K562 treated with DMSO at 1 percent for 4 hours (cell line): ENCODE data around the gene C19orf12. TPM values are rescaled to one million over a fixed set of nuclear protein-coding genes. Genes with fewer than 3 reads are reported as not detected.

Experiments used
- total RNA-seq: library from RNA; unstranded; fragments of 300-600 nt; gene quantifications from 2 replicates; pipeline ENCODE4 v1.2.3, GENCODE V29; 2022; ENCODE audit not compliant: insufficient read depth

C19orf12 gene
- 10.5 and 13.0 TPM in 2 replicates for total RNA-seq

DNA sequence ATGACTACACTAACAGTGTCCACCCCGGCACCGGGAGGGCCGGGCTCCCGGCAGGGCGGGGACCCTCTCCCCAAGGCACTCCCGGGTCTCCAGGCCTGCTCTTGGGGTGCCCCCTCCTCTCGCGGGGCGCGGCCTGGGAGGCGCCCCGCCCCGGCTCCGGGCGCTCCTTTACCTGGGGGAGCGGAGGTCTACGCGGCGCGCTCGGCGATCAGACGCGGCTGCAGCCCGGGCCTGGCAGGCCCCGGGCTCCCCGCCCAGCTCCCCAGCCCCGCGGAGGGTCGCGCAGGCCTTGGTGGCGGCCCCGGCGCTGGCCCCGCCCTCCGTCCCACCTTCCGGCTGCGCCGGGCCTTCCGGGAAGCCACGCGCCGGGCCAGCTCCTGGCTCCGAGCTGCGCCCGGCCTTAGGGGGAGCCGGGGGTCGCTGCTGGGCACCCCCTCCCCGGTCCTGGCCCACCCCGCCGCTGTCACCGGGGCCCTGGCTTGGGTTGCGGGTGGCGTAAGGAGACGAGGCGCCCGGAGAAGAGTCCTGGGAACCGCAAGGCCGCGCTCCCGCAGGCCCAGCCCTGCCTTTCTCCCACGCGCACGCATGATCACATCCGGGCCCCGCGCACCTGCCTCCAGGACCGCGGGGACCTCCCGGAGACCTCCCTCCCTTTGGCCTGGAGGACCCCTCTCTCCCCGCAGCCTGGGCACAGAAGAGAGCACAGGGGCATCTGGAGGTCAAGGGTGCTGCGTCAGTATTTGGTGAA, at the start of gene C19orf12:
Gene C19orf12, minus strand, starts transcription at position 309 of the 748 bp plus-strand sequence. CDS start 6,848 bp downstream, outside the sequence.

DNA sequence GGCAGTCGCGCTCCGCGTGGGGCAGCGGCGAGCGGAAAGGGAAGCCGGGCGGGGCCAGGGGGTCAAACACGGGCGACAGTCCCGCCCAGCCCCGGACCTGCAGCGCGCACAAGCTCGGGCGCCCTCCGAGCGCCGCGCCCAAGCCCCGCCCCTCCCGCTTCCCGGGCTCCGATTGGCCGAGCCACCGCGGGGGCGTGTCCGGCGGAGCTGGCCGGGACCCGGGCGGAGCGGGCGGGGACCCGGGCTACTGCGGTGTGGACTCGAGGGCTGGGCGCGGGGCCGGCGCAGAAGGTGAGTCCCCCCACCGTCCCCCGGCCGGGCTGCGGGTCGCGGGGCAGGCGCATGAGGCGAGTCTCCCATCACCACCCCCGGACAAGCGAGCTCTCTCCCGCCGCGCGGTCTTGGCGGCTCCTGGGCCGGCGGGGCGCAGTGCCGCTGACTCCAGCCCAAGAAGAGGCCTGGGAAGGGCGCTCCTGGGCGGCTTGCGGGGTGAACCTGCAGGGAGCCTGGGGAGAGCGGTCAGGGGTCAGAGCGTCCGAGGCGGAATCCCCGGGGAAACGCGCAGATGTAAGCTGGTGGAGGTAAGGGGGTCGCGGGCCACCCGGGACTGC, 49.7 kb downstream of the C19orf12 start, which contains the start of gene PLEKHF1:
Gene PLEKHF1, plus strand, starts transcription at position 247 of the 611 bp plus-strand sequence. CDS start 8,379 bp downstream, outside the sequence.

Other genes with a start within 250 kb of the C19orf12 start
- gene VSTM2B, start 189.3 kb downstream of the C19orf12 start, total RNA-seq: not detected in 2 replicates
- 55.7 and 70.4 TPM in 2 replicates for gene POP4, start 109.0 kb downstream of the C19orf12 start, total RNA-seq
- 37.0 and 44.7 TPM in 2 replicates for gene PLEKHF1, start 49.8 kb downstream of the C19orf12 start, total RNA-seq
- gene CCNE1, start 96.7 kb upstream of the C19orf12 start, total RNA-seq: 10.0 and 14.1 TPM in 2 replicates
- gene URI1, start 227.0 kb upstream of the C19orf12 start, total RNA-seq: 32.1 and 39.3 TPM in 2 replicates